MV-4-11 (cell line): ENCODE measurements around the gene RFC2.
A peak's percentile ranks its signal among the peaks of the same experiment; 100 is the strongest.
"Not testable (repeated sequence)": the region's sequence is repeated elsewhere in the genome, so short reads cannot be mapped to it uniquely, and the experiment has no call there.

Experiments used
- DNase-seq: peaks from one replicate; lab custom pipeline; 2025; lab: John Stamatoyannopoulos, UW

Gene RFC2

DNA sequence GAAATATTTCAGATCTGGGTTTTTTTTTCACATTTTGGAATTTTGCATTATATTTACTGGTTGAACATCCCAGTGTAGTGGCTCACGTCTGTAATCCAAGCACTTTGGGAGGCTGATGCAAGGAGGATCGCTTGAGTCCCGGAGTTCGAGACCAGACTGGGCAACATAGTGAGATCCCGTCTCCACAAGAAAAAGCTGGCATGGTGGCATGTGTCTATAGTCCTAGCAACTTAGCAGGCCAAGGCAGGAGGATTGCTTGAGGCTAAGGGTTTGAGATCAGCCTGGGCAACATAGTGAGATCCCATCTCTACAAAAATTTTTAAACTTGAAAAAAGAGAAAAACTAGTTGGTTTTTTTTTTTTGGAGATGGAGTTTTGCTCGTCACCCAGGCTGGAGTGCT lies 6.0 kb downstream of the RFC2 start:
- DNase-seq = no peak

DNA sequence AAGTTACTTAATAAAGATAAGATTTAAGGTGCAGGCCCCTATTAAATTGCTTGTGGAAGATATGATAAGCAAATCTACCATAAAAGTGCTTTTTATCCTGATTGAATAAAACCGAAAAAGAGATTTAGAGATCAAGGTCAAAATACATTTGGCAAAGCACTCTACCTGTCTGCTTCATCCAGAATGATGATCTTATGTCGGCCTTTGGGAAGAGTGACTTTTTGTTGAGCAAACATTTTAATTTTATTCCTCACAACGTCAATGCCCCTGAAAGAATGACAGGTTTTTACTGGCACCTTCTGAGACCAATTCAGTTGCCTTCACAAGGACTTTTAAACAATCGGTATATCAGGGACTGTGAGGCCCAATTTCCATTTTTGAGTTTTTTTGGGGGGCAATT lies 7.7 kb downstream of the RFC2 start:
- DNase-seq = no peak

DNA sequence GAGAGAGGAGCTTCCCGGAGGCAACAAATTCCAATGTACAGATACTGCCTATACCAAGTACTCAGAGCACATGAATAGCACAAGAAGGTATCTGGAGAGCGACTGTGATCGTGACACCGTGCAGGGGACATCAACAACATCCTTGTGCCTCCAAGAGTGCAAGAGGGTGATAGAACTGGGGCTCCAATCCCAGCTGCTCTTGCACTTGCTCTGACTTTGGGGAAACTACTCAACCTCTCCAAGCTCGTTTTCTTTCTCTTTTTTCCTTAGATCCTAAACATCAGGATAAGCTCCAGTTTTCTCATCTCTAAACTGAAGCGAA lies 12.1 kb downstream of the RFC2 start:
- DNase-seq = no peak

DNA sequence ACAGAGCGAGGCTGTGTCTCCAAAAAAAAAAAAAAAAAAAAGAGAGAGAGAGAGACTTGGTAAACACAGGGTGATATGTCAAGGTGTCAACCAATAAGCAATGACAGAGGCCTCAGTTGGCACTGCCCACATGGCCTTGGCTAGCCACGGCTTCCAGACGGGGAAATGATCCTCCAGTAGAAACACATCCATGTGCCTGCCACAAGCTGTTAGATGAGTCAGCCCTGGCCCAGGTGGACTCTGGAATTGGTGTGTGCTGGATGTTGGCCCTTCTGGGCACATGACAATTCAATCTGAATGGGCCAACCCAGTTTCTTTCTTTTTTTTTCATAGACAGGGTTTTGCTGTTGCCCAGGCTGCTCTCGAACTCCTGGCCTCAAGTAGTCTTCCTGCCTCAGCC lies 13.7 kb downstream of the RFC2 start:
- no peak for DNase-seq

DNA sequence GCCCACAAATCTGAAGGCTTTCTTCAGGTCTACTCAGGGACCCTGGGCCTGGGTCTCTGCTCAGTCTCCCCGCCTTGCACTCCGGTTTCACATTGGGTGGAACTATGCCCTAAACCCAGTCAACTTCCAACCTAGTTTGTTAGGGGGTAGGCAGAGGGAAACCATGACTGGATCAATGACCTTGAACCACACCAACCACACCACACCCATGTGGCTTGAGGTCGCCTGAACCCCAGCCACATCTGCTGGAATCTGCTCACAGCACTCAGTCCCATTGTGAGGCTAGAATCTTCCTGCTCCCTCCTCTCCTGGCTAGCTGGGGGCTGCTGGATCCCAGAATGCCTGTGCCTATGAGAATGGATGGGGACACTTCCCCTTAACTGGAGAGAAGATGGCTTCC lies 17.9 kb downstream of the RFC2 start:
- DNase-seq = no peak

DNA sequence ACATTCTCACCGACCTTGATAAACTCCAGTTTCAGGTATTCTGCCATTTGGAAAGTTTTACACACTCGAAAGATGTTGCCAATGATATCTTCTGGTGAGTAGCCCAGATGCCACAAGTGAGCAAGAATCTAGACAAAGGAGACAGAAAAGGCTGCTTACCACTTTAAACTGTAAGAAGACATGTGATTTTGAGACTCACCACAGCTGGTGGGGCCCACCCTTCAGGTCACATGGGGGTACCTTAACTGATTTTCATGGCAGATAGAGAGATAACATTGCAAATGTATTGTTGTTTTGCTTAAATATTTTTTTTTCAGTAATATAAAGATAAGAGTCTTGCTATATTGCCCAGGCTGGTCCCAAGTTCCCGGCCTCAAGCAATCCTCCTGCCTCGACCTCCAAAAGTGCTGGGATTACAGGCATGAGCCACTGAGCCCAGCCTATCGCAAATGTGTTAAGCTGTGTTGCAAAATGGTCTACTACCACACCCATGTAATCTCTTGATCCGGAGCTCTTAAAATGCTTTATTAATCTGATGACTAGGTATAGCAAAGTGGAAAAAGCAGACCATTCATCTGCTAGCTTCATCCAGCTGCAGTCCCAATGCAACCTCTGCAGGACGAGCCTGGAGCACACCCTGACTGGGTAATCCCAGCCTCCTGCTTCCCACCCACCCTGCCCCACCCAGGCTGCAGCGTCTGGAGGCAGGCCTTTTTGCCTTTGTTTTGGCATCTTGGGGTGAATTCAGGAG lies 18.5 kb downstream of the RFC2 start:
- no peak for DNase-seq

DNA sequence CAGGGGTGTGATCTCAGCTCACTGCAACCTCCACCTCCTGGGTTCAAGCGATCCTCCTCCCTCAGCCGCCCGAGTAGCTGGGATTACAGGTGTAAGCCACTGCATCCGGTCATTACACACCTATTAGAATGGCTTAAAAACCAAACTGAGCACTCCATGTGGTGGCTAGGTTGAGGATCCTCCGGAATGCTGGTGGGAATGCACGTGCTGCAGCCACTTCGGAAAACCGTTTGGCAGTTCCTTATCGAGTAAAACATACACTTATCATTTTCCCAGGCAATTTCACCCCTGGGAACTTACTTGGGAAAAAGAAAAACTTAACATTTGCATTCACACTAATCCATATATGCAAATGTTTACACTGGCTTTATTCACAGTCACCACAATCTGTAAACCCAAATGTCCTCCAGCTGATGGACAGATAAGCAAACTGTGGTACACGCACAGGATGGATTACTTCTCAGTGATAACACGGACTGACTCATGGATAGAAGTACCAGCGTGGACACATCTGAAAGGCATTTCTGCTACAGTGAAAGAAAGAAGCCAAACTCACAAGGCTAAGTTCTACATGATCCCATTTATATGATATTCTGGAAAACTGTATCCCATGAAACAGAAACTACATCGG lies 20.4 kb downstream of the RFC2 start:
- no peak for DNase-seq

DNA sequence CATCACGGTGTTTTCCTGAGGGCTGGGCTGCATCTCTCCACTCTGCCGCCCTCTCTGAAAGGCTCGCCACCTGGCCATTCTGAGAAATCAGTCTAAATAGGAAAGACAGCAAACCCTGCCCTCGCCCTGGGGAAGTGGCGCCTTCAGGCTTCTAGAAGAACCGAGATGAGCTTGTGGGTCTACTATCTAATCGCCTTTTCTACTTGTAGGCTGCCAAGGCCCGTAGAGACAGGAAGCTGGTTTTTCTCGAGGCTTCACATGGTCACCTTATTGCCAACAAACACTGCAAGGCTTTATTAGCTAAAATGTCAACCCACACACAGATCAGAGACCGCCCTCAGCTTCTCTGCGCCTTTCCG lies 23.0 kb downstream of the RFC2 start:
- peak; percentile 47 for DNase-seq

DNA sequence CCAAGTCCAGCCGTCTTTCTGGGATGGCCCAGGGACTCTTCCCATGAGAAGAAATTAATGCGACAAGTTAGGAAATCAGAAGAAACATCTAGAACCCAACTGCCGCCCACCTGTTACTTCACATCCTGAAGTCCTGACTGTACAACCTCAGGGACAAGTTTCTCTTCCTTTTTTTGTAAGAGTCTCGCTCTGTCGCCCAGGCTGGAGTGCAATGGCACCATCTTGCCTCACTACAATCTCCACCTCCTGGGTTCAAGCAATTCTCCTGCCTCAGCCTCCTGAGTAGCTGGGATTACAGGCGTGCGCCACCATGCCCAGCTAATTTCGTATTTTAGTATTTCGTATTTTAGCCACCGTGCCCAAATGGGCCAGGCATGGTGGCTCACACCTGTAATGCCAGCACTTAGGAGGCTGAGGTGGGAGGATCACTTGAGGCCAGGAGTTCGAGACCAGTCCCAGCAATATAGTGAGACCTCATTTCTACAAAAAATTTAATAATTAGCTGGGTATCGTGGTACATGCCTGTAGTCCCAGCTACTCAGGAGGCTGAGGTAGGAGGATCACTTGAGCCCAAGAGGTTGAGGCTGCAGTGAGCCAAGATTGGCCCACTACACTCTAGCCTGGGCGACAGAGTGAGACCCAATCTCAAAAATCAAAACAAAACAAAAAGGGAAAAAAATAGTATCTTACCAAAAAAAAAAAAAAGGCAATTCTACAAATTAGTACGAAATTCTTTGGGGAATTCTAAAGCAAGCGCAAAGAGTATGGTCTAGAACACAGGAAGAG lies 23.6 kb downstream of the RFC2 start:
- peak; percentile 91 for DNase-seq

DNA sequence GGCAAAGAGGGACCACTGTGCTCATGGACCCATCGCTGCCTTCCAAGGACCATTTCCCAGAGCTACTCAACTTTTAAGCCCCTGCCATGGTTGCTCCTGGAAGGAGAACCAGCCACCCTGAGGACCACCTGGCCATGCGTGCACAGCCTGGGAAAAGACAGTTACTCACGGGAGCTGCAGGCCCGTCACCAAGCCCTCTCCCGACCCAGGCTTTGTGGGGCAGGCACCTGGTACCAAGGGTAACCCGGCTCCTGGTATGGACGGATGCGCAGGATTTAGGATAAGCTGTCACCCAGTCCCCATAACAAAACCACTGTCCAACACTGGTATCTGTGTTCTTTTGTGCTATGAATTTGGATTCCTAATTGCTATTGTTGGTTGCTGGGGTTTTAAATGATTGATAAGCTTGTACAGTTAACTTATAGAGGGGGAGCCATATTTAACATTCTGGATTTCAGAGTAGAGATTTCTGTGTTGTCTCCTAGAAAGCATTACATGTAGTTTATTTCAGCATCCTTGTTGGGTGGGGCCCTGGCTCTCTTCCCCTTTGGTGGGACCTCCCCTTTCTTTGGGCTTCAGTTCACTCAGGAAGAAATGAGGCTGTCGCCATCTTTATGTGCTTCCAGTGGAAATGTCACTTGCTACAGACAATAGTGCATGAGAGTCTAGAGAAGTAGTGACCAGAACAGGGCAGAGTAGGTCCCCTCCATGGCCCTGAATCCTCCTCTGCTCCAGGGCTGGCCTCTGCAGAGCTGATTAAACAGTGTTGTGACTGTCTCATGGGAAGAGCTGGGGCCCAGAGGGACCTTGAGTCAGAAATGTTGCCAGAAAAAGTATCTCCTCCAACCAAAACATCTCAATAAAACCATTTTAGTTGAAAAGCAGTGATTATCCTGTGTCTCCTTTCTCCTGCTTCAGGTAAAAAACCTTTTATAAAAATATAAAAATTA lies 25.0 kb downstream of the RFC2 start:
- peak; percentile 53 for DNase-seq

DNA sequence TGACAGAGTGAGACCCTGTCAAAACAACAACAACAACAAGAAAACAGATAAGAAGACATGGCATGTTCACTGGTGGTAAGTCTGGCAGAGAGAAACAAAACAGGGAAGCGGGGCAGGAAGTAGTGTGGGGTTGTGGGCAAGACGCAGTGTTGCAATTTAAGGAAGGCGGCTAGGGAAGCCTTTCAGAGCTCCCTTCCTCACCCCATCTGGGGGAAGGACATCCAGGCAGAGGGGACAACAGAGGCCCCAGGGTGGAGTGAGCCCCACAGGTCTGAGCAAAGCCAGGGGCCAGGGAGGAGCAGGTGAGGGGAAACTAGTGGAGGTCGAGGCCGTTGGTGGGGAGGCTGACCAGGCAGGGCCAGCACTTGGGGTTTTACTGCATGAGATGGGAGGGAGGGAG lies 27.6 kb downstream of the RFC2 start:
- DNase-seq = peak; percentile 95

DNA sequence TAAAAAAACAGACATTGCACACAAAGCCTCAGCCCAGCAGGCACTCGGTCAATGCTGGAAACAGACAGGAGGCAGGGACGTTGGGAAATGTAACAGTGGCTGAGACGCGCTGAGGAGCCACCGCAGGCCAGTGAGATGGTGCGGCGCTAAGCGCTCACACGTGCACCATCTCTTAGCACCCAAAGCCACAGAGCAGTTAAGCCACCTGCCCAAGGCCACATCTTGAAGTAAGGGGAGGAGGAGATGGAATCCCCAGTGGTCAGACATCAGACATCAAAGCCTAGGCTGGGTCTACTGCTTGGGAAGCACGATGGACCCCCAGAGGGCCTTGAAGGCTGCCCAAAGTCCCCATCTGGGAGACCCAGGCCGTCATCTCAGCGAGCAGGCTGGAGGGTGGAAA lies 28.8 kb downstream of the RFC2 start:
- peak; percentile 77 for DNase-seq

DNA sequence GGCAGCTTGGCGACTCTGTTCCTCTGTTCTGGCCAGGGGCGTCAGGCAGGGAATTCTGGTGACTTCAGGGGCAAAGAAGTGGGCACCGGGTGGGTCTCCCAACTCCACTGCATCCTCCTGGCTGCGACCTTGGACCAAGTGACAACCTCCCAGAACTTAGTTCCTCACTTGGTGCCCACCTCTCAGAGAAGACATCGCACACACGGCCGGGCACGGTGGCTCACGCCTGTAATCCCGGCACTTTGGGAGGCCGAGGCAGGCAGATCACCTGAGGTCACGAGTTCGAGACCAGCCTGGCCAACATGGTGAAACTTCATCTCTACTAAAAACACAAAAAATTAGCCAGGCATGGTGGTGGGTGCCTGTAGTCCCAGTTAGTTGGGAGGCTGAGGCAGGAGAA lies 29.3 kb downstream of the RFC2 start:
- DNase-seq = not testable (repeated sequence)

DNA sequence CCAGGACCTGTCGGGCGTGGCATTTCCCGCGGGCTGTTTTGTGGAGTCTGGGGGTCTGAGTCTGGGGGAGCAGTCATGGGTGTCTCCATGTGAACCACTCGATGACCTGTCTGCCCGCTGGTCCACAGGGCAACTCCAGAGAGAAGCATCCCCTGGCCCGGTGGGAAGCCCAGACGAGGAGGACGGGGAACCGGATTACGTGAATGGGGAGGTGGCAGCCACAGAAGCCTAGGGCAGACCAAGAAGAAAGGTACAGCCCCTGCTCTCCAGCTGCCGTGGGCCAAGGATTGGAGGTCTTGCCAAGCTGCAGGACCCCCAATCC lies 29.7 kb downstream of the RFC2 start:
- no peak for DNase-seq

DNA sequence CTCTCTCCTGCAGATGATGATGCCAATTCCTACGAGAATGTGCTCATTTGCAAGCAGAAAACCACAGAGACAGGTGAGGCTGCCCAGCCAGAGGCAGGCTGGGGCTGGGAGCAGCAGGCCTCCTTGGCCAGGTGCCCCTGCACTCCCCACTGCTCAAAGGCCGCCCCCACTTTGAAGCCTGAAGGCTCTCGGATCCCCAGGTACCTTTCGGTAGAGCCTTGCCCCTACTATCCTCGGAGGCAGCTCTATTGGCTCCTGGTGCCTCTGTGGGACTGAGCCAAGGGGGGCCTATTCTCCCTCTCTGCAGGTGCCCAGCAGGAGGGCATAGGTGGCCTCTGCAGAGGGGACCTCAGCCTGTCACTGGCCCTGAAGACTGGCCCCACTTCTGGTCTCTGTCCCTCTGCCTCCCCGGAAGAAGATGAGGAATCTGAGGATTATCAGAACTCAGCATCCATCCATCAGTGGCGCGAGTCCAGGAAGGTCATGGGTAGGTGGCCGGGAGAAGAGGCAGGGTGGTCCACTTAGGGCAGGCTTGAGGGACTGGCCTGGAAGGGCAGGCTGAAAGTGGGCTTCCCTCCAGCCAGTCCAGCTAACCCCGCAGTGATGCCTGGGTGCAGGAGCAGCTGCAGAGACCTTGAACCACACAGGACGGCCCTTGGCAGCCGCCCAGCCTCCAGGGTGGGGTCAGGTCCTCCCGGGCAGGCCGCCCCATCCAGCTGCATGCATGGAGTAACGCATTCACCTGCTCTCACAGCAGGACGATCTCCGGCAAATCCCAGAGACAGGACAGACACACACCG lies 30.3 kb downstream of the RFC2 start:
- DNase-seq = no peak

DNA sequence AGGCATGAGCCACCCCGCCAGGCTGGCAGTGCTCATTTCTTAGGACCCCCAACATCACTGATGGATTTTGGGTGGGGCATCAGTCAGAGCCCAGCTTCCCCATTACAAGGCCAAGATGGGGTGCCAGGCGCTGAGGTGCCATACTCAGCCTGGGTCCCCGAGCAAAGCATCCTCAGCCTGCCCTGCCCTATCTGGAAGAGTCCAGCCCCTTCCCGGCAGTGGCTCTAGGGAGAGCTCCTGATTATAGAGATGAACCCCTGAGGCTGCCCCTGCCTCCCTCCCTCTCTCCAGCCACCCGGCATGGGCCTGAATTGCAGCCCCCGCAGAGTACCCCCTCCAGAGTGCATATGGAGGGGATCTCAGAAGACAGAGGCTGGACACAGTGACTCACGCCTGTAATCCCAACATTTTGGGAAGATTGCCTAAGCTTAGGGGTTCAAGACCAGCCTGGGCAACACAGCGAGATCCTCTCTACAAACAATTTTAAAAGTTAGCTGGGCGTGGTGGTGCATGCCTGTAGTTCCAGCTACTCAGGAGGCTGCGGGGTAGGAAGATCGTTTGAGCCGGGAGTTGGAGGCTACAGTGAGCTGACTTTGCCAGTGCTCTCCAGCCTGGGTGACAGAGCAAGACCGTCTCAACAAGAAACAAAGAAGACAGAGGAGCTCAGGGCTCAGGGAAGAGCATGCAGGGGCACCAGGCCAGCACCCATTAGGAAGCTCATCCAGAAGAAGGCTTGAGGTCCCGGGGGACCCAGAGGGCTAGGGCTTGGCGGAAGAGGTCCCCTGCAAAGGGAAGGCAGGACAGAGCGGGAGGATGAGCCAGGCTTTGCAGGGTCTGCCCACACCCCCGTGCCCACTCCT lies 31.1 kb downstream of the RFC2 start:
- DNase-seq = no peak

DNA sequence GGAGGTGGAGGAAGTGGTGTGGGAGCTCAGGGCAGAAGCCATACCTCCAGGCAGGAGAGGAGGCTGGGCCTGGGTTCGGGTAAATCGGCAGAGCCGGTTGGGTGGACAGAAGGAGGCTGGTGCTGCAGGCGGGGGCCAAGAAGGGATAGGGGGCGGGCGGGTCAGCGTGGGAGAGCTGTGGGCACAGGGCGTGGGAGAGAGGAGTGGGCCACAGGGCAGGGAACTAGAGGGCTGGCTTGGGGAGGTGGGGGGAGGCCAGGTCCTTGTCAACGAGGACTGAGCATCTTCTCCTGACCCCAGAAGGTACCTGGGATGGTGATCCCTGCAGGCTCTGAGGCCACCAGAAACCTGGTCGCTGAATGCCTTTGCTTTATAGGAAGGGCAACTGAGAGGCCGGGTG lies 32.5 kb downstream of the RFC2 start:
- no peak for DNase-seq

DNA sequence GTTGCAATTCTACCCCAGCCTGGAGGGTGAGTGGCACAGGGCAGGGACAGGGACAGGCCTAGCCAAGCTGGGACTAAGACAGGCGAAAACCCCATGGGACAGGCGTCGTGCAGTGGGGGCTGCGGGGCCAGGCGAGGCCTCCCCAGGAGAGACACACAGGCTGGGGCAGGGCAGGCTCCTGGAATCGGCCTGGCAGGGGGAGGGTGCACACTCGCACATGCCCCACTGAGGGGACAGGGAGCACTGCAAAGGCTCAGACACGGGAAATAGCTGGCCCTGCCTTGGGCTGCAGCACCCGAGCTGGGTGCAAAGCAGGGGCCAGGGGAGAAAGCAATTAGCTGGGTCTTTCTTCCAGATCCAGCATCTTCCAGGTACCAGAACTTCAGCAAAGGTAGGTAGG lies 34.0 kb downstream of the RFC2 start:
- DNase-seq = no peak

DNA sequence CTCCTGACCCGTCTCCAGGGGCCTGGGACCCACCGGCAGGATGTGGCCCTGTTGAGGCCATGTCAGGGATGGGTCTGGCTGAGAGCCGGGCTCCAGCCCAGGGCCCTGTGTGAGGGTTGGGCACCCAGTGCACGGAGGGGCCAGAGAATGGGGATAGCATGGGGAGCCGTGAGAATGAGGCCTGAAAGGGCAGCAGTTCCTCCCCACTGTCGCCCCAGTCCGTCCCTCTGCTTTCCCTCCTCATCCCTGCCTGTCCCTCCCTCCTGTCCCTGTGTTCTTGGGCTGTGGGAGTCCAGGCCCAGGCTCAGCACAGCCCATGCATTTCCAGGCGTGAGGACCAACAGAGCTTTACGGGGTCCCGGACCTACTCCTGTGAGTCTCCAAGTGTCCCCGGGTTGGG lies 34.8 kb downstream of the RFC2 start:
- DNase-seq = no peak

DNA sequence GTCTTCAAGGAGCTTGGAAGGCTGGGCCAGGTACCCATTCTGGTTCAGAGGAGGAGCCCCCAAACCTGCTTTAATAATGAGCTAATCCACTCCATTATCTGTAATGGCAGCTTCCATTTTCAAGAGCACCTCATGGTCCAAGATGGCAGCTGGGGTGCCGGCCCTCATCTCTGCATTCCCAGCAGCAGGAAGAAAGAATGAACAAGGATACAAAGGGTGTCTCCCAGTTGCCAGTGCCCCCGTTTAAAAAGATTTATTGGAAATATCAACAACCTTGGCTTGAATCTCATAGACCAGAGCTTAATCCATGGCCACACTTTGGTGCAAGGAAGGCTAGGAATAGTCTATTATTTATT lies 35.9 kb downstream of the RFC2 start:
- DNase-seq = no peak
